ENCODE results near the gene RAPGEF5. TPM values are rescaled to one million over a fixed set of nuclear protein-coding genes. Genes with fewer than 3 reads are reported as not detected.

Gene RAPGEF5
- total RNA-seq, 1 donor, result 1.1 TPM

GRCh38 chr7:22115689-22116088 is 241.3 kb downstream of the RAPGEF5 start:
- no peak overlapping the region for H2AFZ ChIP-seq (ENCODE audit: low read length)
- no peaks in the 10 kb centered on the region for H3K36me3 ChIP-seq (ENCODE audit: insufficient read depth, low read length)
- TF ChIP-seq CTCF (IDR thresholded peaks at IDR 0.05; ENCODE audit: extremely low read depth, low read depth, low read length), result no peak
- H3K79me2 ChIP-seq (ENCODE audit: insufficient read depth, low read length), result no peaks in the 10 kb centered on the region
- H3K9me3 ChIP-seq (ENCODE audit: low read depth, low read length), result no peaks in the 10 kb centered on the region
- no peaks in the 10 kb centered on the region for H3K4me1 ChIP-seq (ENCODE audit: insufficient read depth, low read length)
- H4K20me1 ChIP-seq (ENCODE audit: insufficient read depth, low read length), result no peaks in the 10 kb centered on the region
- H3K4me2 ChIP-seq (ENCODE audit: insufficient read depth, low read length), result no peak overlapping the region
- H3K4me3 ChIP-seq (ENCODE audit: insufficient read depth, low read length), result no peak overlapping the region
- no peaks in the 10 kb centered on the region for H3K27me3 ChIP-seq (ENCODE audit: insufficient read depth, low read length)
- no peak for DNase-seq (ENCODE audit: insufficient read length, low spot score, missing footprints)
- H3K27ac ChIP-seq (ENCODE audit: low read depth, low read length), result no peak overlapping the region

- Histone ChIP-seq H3K4me2 (ENCODE audit: insufficient read depth, low read length) (no peak overlapping the region), H2AFZ (ENCODE audit: low read length) (no peak overlapping the region), H3K4me3 (ENCODE audit: insufficient read depth, low read length) (no peak overlapping the region), H3K79me2 (ENCODE audit: insufficient read depth, low read length) (no peaks in the 10 kb centered on the region), H3K4me1 (ENCODE audit: insufficient read depth, low read length) (no peaks in the 10 kb centered on the region), H3K27me3 (ENCODE audit: insufficient read depth, low read length) (no peaks in the 10 kb centered on the region), H3K36me3 (ENCODE audit: insufficient read depth, low read length) (no peaks in the 10 kb centered on the region), H3K9me3 (ENCODE audit: low read depth, low read length) (no peaks in the 10 kb centered on the region), H4K20me1 (ENCODE audit: insufficient read depth, low read length) (no peaks in the 10 kb centered on the region), H3K27ac (ENCODE audit: low read depth, low read length) (no peak overlapping the region)
- no peak for DNase-seq (ENCODE audit: insufficient read length, low spot score, missing footprints)
- TF ChIP-seq CTCF (IDR thresholded peaks at IDR 0.05; ENCODE audit: extremely low read depth, low read depth, low read length), result no peak
Observed at GRCh38 chr7:22114440-22114981, 242.4 kb downstream of the RAPGEF5 start.

GRCh38 chr7:22113041-22113440 is 243.9 kb downstream of the RAPGEF5 start:
- no peaks in the 10 kb centered on the region for H3K79me2 ChIP-seq (ENCODE audit: insufficient read depth, low read length)
- H2AFZ ChIP-seq (ENCODE audit: low read length), result no peak overlapping the region
- no peaks in the 10 kb centered on the region for H4K20me1 ChIP-seq (ENCODE audit: insufficient read depth, low read length)
- no peak for DNase-seq (ENCODE audit: insufficient read length, low spot score, missing footprints)
- H3K4me3 ChIP-seq (ENCODE audit: insufficient read depth, low read length), result no peak overlapping the region
- H3K36me3 ChIP-seq (ENCODE audit: insufficient read depth, low read length), result no peaks in the 10 kb centered on the region
- H3K27ac ChIP-seq (ENCODE audit: low read depth, low read length), result no peak overlapping the region
- no peak overlapping the region for H3K4me2 ChIP-seq (ENCODE audit: insufficient read depth, low read length)
- no peaks in the 10 kb centered on the region for H3K4me1 ChIP-seq (ENCODE audit: insufficient read depth, low read length)
- H3K9me3 ChIP-seq (ENCODE audit: low read depth, low read length), result no peaks in the 10 kb centered on the region
- no peaks in the 10 kb centered on the region for H3K27me3 ChIP-seq (ENCODE audit: insufficient read depth, low read length)
- no peak for TF ChIP-seq CTCF (IDR thresholded peaks at IDR 0.05; ENCODE audit: extremely low read depth, low read depth, low read length)

- no peak for DNase-seq (ENCODE audit: insufficient read length, low spot score, missing footprints)
- Histone ChIP-seq H3K9me3 (ENCODE audit: low read depth, low read length) (no peaks in the 10 kb centered on the region), H3K27ac (ENCODE audit: low read depth, low read length) (no peak overlapping the region), H3K27me3 (ENCODE audit: insufficient read depth, low read length) (no peaks in the 10 kb centered on the region), H3K36me3 (ENCODE audit: insufficient read depth, low read length) (no peaks in the 10 kb centered on the region), H4K20me1 (ENCODE audit: insufficient read depth, low read length) (no peaks in the 10 kb centered on the region), H3K4me2 (ENCODE audit: insufficient read depth, low read length) (no peak overlapping the region), H3K79me2 (ENCODE audit: insufficient read depth, low read length) (no peaks in the 10 kb centered on the region), H2AFZ (ENCODE audit: low read length) (no peak overlapping the region), H3K4me3 (ENCODE audit: insufficient read depth, low read length) (no peak overlapping the region), H3K4me1 (ENCODE audit: insufficient read depth, low read length) (no peaks in the 10 kb centered on the region)
- TF ChIP-seq CTCF (IDR thresholded peaks at IDR 0.05; ENCODE audit: extremely low read depth, low read depth, low read length), result no peak
Observed at GRCh38 chr7:22111661-22112060, 245.3 kb downstream of the RAPGEF5 start.

Measured in osteoblast (primary cell).